RWPE2 (cell line): ENCODE measurements around the gene PTGR2.
"Not testable (repeated sequence)": the region's sequence is repeated elsewhere in the genome, so short reads cannot be mapped to it uniquely, and the experiment has no call there.

ENCODE experiments used
- ATAC-seq: fragments of 200-7000 bp; cut with Tn5 transposase; 3 replicates; pipeline ENCODE4 v1.9.1; 2021; ENCODE audit warnings: low read depth
- DNase-seq: peaks from one replicate; pipeline ENCODE4 v3.0.0-alpha.2; 2020; ENCODE audit warnings: low spot score
- H3K27ac ChIP-seq: fragments of 450-650 bp; 2 replicates; pipeline ENCODE4 v1.5.1; 2017; ENCODE audit warnings: mild to moderate bottlenecking; ENCODE audit not compliant: poor library complexity, severe bottlenecking
- H3K27me3 ChIP-seq: fragments of 250-450 bp; sonication (Bioruptor Pico); 2 replicates; pipeline ENCODE4 v1.5.1; 2021; ENCODE audit warnings: mild to moderate bottlenecking, moderate library complexity; ENCODE audit not compliant: insufficient read depth, poor library complexity, severe bottlenecking
- H3K36me3 ChIP-seq: fragments of 250-450 bp; sonication (Bioruptor Pico); 2 replicates; pipeline ENCODE4 v1.5.1; 2020; ENCODE audit warnings: low read depth, mild to moderate bottlenecking, moderate library complexity
- H3K4me1 ChIP-seq: fragments of 250-450 bp; sonication (Bioruptor Pico); 2 replicates; pipeline ENCODE4 v1.5.1; 2021; ENCODE audit warnings: mild to moderate bottlenecking, moderate library complexity; ENCODE audit not compliant: insufficient read depth, poor library complexity, severe bottlenecking
- H3K4me3 ChIP-seq: fragments of 250-450 bp; sonication (Bioruptor Pico); 2 replicates; pipeline ENCODE4 v1.5.1; 2021; ENCODE audit warnings: mild to moderate bottlenecking, moderate library complexity; ENCODE audit not compliant: severe bottlenecking
- H3K9me3 ChIP-seq: fragments of 250-450 bp; sonication (Bioruptor Pico); 2 replicates; pipeline ENCODE4 v1.5.1; 2021; ENCODE audit warnings: mild to moderate bottlenecking, moderate library complexity; ENCODE audit not compliant: severe bottlenecking
- TF ChIP-seq, protein P1 (sequence below): fragments of 450-650 bp; IDR thresholded peaks from one replicate; pipeline ENCODE4 v1.5.1; 2017; ENCODE audit warnings: mild to moderate bottlenecking, moderate library complexity; ENCODE audit not compliant: poor library complexity, severe bottlenecking

PTGR2 gene

DNA sequence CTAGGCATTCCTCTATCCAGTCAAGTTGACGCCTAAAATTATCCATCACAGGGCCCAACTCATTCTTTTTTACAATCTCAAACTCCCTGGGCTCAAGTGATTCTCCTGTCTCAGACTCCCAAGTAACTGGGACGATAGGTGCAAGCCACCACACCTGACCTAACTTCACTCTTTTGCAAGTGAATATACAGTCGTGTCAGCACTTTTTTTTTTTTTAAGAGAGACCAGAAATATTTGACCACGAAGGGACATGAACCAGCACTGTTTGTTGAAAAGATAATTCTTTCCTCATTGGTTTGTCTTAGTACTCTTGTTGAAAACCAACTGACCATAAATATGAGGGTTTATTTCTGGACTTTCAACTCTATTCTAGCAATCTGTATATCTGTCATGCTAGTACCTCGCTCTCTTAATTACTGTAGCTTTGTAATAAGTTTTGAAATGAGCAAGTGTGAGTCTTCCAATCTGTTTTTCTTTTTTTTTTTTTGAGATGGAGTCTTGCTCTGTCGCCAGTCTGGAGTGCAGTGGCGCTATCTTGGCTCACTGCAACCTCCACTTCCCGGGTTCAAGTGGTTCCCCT lies 14.0 kb downstream of the PTGR2 start:
- TF ChIP-seq, protein P1, sequence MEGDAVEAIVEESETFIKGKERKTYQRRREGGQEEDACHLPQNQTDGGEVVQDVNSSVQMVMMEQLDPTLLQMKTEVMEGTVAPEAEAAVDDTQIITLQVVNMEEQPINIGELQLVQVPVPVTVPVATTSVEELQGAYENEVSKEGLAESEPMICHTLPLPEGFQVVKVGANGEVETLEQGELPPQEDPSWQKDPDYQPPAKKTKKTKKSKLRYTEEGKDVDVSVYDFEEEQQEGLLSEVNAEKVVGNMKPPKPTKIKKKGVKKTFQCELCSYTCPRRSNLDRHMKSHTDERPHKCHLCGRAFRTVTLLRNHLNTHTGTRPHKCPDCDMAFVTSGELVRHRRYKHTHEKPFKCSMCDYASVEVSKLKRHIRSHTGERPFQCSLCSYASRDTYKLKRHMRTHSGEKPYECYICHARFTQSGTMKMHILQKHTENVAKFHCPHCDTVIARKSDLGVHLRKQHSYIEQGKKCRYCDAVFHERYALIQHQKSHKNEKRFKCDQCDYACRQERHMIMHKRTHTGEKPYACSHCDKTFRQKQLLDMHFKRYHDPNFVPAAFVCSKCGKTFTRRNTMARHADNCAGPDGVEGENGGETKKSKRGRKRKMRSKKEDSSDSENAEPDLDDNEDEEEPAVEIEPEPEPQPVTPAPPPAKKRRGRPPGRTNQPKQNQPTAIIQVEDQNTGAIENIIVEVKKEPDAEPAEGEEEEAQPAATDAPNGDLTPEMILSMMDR = no peak
- ATAC-seq (no peak), DNase-seq (no peak)
- no peaks in the 10 kb centered on the region for H3K9me3 ChIP-seq
- H3K4me3 ChIP-seq = no peak overlapping the region
- H3K27me3 ChIP-seq = no peaks in the 10 kb centered on the region
- no peak overlapping the region for H3K27ac ChIP-seq
- H3K4me1 ChIP-seq = no peaks in the 10 kb centered on the region
- peaks cover 51% of the 10 kb centered on the region for H3K36me3 ChIP-seq

DNA sequence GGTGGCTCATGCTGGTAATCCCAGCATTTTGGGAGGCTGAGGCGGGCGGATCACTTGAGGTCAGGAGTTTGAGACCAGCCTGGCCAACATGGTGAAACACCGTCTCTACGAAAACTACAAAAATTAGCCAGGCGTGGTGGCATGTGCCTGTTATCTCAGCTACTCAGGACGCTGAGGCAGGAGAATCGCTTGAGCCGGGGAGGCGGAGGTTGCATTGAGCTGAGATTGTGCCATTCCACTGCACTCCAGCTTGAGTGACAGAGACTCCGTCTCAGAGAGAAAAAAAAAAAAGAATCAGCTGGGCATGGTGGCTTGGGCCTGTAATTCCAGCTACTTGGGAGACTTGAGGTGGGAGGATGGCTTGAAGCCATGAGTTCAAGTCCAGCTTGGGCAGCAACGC lies 18.1 kb downstream of the PTGR2 start:
- H3K36me3 ChIP-seq = peaks cover 31% of the 10 kb centered on the region
- not testable (repeated sequence) for H3K4me1 ChIP-seq, H3K27ac ChIP-seq, DNase-seq, ATAC-seq, H3K9me3 ChIP-seq, H3K4me3 ChIP-seq, H3K27me3 ChIP-seq

DNA sequence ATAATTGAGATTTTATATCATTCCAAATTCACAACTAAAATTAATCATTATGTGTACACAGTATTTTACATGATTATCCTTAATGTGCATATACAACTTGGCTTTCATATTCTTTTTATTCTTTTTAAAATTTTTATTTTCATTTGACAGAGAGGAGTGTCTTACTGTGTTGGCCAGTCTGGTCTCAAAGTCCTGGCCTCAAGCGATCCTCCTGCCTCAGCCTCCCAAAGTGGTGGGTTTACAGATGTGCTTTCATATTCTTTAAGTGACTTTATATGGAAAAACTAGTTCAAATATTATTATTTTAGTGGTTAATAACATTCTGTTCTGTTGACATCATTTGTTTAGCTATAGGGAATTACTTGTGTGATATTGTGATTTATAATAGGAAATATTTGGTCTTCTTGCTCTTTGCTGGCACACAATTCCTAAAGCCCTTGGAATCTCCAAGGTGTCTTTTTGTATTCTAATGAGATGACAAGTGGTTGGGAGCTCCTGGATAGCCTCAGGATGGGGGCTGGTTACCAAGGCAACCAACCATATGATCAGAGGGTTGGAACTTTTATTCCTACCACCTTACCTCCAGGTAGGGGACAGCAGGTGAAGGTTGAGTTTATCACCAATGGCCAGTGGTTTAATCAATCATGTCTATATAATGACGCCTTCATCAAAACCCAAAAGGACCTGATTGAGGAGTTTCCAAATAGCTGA lies 19.0 kb downstream of the PTGR2 start:
- TF ChIP-seq, protein P1 = no peak
- Histone ChIP-seq H3K4me3 (no peak overlapping the region), H3K27me3 (no peaks in the 10 kb centered on the region), H3K9me3 (no peaks in the 10 kb centered on the region), H3K27ac (no peak overlapping the region), H3K36me3 (peaks cover 30% of the 10 kb centered on the region), H3K4me1 (no peaks in the 10 kb centered on the region)
- DNase-seq (no peak), ATAC-seq (no peak)

DNA sequence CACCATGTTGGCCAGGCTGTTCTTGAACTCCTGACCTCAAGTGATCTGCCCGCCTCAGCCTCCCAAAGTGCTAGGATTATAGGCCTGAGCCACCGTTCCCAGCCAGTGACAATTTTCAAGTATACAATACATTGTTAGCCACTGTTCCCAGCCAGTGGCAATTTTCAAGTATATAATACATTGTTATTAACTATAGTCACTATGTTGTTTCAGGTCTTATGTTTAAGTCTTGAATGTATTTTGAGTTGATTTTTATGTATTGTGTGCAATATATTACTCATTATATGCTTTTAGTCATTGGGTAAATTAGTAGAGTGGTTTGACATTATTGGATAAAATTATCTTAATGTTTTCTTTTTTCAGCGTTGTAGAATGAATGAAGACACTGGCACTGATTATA lies 22.0 kb downstream of the PTGR2 start:
- TF ChIP-seq, protein P1 = no peak
- Histone ChIP-seq H3K27ac (no peak overlapping the region), H3K36me3 (peaks cover 39% of the 10 kb centered on the region), H3K4me3 (no peak overlapping the region), H3K4me1 (no peaks in the 10 kb centered on the region), H3K27me3 (no peaks in the 10 kb centered on the region), H3K9me3 (no peaks in the 10 kb centered on the region)
- DNase-seq (no peak), ATAC-seq (no peak)

DNA sequence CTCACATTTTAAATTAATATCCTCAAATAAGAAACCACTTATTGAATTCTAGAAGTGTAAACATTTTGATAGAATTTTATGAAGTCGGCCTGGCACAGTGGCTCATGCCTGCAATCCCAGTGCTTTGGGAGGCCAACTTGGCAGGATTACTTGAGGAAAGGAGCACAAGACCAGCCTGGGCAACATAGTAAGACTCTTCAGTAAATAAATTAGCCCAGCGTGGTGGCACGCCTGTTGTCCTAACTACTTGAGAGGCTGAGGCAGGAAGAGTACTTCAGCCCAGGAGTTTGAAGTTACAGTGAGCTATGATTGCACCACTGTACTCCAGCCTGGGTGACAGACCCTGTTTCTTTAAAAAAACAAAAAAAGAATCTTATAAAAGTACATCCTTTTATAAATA lies 26.2 kb downstream of the PTGR2 start:
- no peak for ATAC-seq
- Histone ChIP-seq H3K4me3 (no peak overlapping the region), H3K27me3 (no peaks in the 10 kb centered on the region), H3K36me3 (peaks cover 59% of the 10 kb centered on the region), H3K27ac (no peak overlapping the region), H3K9me3 (no peaks in the 10 kb centered on the region), H3K4me1 (no peaks in the 10 kb centered on the region)
- TF ChIP-seq, protein P1 = no peak
- no peak for DNase-seq
